ENCODE measurements around the gene INSIG2. TPM values are rescaled to one million over a fixed set of nuclear protein-coding genes. Genes with fewer than 3 reads are reported as not detected.

Gene INSIG2
- polyA plus RNA-seq, 1 experiment: 7.5 TPM

DNA sequence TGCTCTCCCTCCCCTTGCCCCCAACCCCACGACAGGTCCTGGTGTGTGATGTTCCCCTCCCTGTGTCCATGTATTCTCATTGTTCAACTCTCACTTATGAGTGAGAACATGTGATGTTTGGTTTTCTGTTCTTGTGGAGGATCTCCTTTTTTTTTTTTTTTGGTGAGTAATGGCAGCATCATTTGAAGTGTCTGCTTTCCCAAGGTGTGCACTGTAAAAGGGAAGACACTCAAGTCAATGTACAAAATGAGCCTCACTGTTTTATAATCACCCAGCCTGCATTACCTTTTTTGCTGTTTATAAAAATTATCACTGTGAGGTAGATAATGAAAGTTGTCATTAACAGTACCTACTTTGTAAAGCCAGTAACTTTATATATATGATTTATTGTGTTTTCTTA lies 56.9 kb downstream of the INSIG2 start:
- Histone ChIP-seq H3K4me3 (ENCODE audit: low read depth, low read length) (no peak overlapping the region), H3K27me3 (ENCODE audit: control insufficient read depth, insufficient read depth, low read length) (no peaks in the 10 kb centered on the region), H3K36me3 (ENCODE audit: control insufficient read depth, insufficient read depth, low read length) (no peaks in the 10 kb centered on the region)
- CTCF ChIA-PET: interaction anchor here (2.3 kb wide), 1 partner anchor 98 kb away, joined by 7 read pairs; no protein-coding TSS in a partner anchor
- POLR2A ChIA-PET: no interaction called here
- no peak for DNase-seq (ENCODE audit: low read depth)
- TF ChIP-seq, protein P1, sequence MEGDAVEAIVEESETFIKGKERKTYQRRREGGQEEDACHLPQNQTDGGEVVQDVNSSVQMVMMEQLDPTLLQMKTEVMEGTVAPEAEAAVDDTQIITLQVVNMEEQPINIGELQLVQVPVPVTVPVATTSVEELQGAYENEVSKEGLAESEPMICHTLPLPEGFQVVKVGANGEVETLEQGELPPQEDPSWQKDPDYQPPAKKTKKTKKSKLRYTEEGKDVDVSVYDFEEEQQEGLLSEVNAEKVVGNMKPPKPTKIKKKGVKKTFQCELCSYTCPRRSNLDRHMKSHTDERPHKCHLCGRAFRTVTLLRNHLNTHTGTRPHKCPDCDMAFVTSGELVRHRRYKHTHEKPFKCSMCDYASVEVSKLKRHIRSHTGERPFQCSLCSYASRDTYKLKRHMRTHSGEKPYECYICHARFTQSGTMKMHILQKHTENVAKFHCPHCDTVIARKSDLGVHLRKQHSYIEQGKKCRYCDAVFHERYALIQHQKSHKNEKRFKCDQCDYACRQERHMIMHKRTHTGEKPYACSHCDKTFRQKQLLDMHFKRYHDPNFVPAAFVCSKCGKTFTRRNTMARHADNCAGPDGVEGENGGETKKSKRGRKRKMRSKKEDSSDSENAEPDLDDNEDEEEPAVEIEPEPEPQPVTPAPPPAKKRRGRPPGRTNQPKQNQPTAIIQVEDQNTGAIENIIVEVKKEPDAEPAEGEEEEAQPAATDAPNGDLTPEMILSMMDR (IDR thresholded peaks at IDR 0.05; ENCODE audit: insufficient read depth, low read depth, low read length): no peak

DNA sequence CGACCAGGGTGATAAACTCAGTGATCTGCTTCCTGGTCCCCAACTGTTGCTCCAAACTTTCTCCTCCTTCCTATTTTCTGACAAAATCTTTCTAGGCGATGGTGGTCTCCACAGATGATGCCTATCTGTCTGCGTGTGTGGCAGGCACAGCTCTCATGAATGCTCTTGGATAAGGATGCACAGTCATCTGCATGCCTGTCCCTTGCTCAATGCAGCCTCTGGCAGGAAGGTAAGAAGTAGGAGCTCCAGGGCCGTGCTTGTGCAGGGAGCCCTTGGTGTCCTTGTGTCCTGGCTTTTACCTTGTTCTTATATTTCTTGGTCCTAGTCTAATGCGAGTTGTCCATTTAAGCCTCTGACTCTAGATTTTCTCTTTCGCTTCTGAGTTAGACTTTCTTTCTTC lies 57.5 kb downstream of the INSIG2 start:
- Histone ChIP-seq H3K36me3 (ENCODE audit: control insufficient read depth, insufficient read depth, low read length) (no peaks in the 10 kb centered on the region), H3K4me3 (ENCODE audit: low read depth, low read length) (no peak overlapping the region), H3K27me3 (ENCODE audit: control insufficient read depth, insufficient read depth, low read length) (no peaks in the 10 kb centered on the region; the same call in 1 of the 2 replicates)
- DNase-seq (ENCODE audit: low read depth): no peak
- TF ChIP-seq, protein P1 (IDR thresholded peaks at IDR 0.05; ENCODE audit: insufficient read depth, low read depth, low read length): no peak
- ChIA-PET POLR2A (no interaction called here), CTCF (interaction anchor here (2.3 kb wide), 1 partner anchor 99 kb away, joined by 7 read pairs; no protein-coding TSS in a partner anchor)

DNA sequence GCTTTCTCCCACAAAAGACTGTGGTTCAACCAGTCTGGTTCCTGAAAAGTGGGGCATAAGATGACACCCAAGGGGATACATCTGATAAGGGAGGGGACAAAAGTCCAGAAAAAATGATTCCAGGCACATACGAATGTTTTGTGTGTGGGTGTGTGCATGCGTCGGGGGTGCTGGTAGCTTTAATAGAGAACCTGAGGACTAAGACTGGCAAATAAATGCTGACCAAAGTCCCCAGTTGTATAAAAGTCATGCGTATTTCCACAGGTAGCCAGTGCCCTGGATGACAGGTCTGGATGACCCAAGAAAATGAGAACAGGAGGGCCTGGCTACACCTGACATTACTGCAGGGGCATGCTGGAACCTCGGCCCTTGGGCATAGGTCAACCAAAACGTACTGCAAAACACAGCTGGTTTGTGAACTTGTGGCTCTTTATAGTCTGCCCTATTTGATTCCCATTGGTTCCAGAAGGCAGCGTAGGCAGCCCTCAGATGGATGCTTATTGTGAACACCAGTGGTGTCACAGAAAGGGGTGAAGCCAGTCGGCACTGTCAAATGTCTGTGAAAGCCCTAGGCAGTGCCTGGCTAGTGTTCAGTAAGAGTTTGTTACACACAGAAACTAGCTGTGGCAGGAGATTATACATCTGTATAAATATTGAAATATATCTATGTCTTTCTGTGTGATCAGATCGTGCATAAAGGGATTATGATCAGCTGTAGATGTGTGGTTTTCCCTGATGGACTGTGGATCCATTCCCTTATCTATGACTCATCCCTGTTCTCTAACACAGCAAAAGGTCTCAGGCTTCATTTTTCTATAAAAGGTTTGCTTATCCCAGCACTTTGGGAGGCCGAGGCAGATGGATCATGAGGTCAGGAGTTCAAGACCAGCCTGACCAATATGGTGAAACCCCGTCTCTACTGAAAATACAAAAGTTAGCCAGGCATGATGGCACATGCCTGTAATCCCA lies 58.3 kb downstream of the INSIG2 start:
- Histone ChIP-seq H3K4me3 (ENCODE audit: low read depth, low read length) (no peak overlapping the region), H3K36me3 (ENCODE audit: control insufficient read depth, insufficient read depth, low read length) (no peaks in the 10 kb centered on the region), H3K27me3 (ENCODE audit: control insufficient read depth, insufficient read depth, low read length) (no peaks in the 10 kb centered on the region; the same call in 1 of the 2 replicates)
- DNase-seq (ENCODE audit: low read depth): no peak
- CTCF ChIA-PET: interaction anchor here (0.9 to 2.3 kb wide), 2 partner anchors 27 to 100 kb away, joined by 3 to 7 read pairs; no protein-coding TSS in a partner anchor
- TF ChIP-seq, protein P1 (IDR thresholded peaks at IDR 0.05; ENCODE audit: insufficient read depth, low read depth, low read length): no peak
- POLR2A ChIA-PET: no interaction called here

DNA sequence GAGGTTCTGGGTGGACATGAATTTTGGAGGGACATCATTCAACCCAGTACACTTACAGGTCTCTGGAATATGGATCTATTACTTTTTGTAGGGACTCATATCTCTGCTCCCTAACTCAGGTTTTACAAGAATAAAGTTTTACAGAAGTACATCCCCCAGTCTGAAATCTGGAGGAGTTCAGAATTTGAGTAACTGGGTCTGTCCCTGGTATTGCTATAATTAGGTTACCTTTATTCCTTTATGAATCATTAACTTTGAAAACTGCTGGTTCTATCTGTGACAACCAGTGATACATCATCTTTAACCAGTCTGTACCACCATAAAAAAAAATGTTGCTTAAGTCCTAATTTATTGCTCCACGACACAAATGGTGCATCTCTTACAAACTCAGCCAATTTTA lies 59.9 kb downstream of the INSIG2 start:
- ChIA-PET POLR2A (no interaction called here), CTCF (interaction anchor here (0.7 to 2.8 kb wide), 5 partner anchors 24 to 116 kb away, joined by 3 to 6 read pairs (median 4); no protein-coding TSS in a partner anchor)
- H3K4me3 ChIP-seq (ENCODE audit: low read depth, low read length): no peak overlapping the region
- H3K36me3 ChIP-seq (ENCODE audit: control insufficient read depth, insufficient read depth, low read length): no peaks in the 10 kb centered on the region
- TF ChIP-seq, protein P1 (IDR thresholded peaks at IDR 0.05; ENCODE audit: insufficient read depth, low read depth, low read length): no peak
- H3K27me3 ChIP-seq (ENCODE audit: control insufficient read depth, insufficient read depth, low read length): no peaks in the 10 kb centered on the region; the same call in 1 of the 2 replicates
- DNase-seq (ENCODE audit: low read depth): no peak

DNA sequence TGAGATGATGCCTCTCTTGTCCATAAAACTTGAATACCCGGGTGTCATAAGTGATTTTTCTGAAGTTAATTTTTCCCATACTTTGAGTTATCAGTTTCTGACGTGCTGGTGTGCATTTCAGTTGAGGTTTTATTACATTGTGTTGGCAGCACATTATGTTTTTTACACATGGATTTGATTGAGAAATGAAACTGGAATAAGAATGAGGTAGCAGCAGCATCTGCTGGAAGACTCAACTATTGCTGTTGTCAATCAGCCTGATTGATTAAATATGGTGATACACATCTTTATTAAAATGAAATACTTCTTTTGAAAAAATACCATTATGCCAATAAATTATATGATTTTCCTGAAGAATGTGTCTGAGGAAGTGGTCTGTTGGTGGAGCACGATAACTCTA lies 60.5 kb downstream of the INSIG2 start:
- Histone ChIP-seq H3K27me3 (ENCODE audit: control insufficient read depth, insufficient read depth, low read length) (no peaks in the 10 kb centered on the region; the same call in 1 of the 2 replicates), H3K4me3 (ENCODE audit: low read depth, low read length) (no peak overlapping the region), H3K36me3 (ENCODE audit: control insufficient read depth, insufficient read depth, low read length) (no peaks in the 10 kb centered on the region)
- DNase-seq (ENCODE audit: low read depth): no peak
- CTCF ChIA-PET: interaction anchor here (0.7 to 2.8 kb wide), 5 partner anchors 25 to 116 kb away, joined by 3 to 6 read pairs (median 4); no protein-coding TSS in a partner anchor
- POLR2A ChIA-PET: no interaction called here
- TF ChIP-seq, protein P1 (IDR thresholded peaks at IDR 0.05; ENCODE audit: insufficient read depth, low read depth, low read length): peak; percentile 32; the same call in 1 of the 2 replicates

Measured in BJ (cell line).